Stimulated activated CD4-positive, alpha-beta T cell treated with anti-CD3 and anti-CD28 coated beads, Interleukin-1b, Interleukin-23, amount 100 ng/mL, for 1 hour (primary cell): Measurements from ENCODE around the gene KCNIP2.

Experiments
- DNase-seq, 2 donors: peaks; one replicate each; pipeline ENCODE4 v3.0.0-alpha.2; 2020; ENCODE audit warnings: low read depth in 2 of 2

Gene KCNIP2

DNA sequence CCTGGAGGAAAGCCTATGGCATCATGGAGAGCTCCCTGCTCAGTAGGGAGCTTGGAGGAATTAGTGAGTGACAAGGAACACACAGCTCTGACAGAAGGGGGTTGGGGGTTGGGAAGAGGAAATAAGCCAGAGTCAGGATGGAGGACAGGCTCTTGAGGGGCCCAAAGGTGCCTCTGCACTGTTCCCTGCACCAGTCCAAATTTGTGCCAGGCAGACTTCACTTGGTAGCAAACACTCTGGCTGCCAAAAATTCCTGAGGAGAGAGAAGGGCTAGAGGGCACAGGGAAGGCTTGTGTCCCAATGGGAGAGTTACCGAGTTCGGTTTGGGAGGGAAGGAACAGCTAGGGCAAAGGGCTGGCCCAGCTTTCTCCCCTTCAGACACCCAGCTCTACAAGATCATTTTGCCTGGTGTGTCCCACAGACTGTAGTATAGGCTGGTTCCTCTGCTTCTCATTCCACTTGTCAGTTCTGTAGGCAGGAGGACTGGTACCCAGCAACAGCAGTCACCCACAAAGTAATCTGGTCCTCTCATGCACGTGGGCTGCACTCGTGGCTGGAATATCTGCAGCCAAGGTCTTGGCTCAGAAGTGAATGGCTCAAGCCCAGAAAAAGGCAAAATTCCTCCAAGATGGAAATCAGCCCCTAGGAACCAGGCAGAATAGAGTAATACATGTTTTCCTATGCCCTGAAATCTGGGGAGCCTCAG is 8.0 kb upstream of the KCNIP2 start:
- DNase-seq, result no peak

DNA sequence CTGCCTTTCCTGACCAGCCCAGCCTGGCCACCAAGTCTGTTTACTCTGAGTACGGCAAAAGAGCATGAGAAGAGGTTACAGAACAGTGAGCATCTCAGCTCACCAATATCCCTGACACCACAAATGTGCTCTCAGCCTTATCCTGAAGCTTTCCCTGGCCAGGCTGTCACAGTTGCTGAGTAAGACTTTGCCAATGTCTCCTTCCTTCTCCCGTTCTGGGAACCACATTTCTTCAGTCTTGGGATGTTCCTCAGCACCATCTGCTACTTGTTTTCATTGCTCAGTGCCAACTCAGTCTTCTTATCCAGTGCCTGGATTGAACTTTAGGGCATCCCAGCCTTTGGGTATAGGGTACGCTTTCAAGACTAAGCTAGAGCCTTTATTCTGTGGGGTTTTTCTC is 7.1 kb upstream of the KCNIP2 start:
- no peak for DNase-seq

DNA sequence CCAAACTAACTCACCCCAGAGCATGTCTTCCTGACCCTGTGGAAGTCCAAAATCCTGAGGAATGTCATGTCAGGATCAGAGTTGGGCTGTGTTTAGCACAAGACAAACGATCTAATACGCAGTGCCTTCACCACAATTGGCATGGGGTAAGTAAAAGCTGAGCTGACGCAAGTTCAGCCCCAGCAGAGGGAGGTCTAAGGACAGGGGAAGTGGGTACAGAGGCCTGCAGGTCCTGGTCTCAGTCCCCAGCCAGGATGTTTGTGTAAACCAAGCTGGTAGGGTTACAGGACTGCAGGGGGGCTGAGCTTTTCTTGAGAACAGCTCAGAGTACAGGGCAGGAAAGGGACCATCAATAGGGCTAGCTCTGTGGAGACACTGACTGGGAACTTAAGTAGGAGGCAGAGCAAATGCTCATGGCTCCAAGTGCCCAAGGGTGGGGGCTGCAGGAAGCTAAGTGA is 5.3 kb upstream of the KCNIP2 start:
- no peak for DNase-seq

DNA sequence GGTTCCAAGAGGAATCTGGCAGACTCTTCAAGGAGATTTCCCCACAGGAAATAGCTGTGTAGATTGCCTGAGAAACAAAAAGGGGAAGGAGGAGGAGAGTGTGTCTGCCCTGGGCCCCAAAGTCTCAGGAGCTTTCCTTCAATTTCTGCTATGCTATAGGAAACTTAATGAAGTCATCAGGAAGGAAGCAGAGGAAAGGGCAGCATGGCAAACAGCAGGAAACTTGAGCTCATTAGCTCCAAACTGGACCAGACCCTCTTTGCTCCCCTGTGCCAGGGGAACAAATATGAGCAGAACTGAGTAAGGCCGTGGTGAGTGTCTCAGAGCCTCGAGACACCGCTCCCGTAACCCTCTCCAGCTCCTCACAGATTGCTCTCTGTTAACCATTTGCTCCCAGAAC is 4.8 kb upstream of the KCNIP2 start:
- DNase-seq, result no peak

DNA sequence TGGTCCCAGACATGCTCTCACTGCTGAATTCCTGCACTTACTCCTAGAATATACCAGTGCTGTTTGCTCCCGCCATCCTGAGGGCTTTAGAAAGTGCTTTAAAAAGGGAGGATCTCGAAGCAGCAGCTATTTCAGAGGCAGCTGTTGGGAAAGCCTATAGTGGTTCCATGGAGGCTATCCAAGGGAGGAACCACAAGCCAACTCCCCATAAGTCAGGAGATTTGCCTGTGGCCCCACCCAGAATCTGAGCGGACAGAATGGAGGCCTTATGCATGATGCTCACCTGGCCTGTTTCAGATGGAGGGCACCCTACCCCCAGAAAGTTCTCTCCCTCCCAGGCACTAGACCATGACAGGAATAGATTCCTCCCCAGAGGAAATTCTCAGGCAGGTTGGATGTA is 2.3 kb upstream of the KCNIP2 start:
- DNase-seq, result no peak

DNA sequence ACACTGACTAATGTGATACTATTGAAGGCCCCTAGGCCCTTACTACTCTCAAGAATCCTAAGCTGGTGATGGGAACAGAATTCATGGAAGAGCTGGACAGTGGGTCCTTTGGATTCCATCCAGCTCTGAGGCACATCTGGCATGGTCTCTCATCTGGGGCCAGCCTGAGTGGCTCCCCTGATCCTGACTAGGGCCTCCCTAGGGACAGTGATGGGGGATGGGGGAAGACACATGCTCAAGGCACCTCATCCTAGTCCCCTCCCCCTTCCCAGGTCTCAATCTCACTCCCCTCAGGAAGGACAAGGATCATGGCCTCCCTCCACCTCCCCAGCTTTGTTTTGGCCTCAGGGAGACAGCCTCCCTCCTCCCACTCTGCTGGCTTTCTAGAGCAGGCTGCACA is 1.8 kb downstream of the KCNIP2 start:
- DNase-seq, result no peak

DNA sequence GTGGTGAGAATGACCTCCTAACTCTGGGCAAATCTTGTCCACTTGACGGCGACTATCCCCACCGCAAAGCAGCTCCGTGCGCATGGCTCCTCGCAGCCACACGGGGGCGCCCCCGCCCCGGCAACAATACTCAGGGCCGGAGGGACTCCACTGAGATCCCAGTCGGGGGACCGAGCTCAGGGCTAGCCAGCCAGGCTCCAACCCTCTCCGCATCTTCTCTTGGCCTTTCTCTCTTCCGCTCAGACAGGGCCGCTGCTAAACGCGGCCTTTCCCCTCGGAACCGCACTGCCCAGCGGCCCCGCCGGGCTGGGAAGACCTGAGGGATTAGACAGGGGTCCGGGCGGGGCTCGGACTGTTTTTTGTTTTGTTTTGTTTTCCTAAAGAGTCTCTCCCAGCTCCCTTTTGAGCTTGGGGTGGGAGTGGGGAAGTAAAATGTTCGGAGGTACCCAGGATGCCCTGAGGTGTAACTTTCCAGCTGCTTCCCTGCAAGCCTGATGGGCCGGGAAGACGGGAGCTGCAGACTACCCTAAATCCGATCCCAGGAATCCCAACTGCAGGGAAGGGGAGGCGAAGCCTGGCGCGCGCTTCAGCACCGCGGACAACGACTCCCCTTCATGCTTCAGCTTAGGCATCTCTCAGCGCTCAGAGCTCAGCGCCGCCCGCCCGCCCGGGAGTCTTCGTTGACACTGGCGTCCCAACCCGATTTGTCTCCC is 2.7 kb downstream of the KCNIP2 start:
- peak; percentile 36 to 51 for DNase-seq

DNA sequence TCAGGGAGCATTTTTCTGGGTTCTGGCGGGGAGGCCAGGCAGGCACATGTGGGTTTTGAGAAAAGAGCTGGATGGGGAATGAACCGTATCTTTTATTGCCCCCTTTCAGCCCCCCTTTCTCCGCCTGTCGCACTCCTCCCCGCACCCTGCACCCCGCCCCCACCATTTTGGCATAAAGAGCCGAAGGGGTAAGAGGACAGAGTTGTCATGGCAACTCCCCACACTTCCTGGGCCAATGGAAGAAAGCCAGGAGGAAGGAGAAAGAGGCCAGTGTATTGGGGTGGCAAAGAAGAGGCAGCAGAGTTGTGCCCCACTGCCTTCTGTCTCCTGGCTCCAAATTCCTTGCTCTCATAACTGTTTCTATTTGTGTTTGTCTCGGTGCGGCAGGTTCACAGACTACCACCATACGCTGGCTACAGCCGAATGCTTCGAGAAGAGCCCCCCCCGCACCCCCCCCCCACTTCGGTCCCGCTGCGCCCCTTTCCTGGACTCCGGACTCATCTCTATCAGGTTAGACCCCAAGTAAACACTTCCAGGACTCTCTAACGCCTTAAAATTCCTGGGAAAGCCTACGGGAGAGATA is 3.4 kb downstream of the KCNIP2 start:
- no peak for DNase-seq

DNA sequence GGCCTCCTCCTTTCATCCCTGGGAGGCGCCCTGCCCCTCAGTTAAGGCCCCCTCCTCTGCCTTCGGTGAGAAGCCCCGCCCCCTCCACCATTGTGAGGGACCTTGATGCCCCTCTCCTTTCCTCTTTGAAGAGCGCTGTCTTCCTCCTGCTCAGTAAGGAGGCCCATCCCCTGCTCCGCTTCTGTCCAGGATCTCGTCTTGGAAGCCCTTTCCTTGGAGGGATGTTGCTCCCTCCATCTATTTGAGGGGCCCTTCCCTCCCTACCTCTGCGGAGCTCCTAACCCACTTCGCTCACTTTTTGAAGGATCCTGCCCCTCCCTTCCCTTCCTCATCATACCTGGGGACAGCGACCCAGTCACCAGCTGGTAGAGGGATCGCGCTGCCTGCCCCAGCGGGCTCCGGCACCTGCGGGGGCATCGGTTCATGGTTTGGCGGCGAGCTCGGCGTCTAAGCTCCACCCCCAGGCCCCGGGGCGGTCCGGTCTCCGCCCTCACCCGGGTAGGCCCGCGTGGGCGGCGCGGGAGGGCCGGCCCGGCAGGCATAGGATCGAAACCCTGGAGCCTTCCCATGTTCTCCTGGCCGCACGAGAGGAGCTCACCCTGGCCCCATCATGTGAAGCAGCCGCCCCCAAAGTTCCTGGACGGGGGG is 4.1 kb downstream of the KCNIP2 start:
- peak in 1 of 2 donors; percentile 36 for DNase-seq

DNA sequence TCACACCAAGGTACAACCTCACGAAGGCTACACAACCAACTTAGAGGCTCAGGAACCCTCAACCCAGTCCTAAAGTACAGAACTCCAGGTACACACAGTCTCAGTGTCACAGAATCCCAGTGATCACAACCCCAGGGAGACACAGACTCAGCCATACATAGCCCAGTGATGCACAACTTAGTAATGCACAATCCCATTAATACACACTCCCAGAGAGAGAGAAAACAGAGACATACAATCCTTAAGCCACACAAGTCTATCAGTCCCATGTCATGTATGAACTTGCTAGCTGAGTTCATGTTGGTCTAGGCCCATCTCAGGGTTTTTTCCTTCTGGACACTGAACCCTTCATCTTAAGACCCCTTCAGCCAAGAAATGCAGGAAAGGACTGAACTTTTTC is 4.6 kb downstream of the KCNIP2 start:
- no peak for DNase-seq

DNA sequence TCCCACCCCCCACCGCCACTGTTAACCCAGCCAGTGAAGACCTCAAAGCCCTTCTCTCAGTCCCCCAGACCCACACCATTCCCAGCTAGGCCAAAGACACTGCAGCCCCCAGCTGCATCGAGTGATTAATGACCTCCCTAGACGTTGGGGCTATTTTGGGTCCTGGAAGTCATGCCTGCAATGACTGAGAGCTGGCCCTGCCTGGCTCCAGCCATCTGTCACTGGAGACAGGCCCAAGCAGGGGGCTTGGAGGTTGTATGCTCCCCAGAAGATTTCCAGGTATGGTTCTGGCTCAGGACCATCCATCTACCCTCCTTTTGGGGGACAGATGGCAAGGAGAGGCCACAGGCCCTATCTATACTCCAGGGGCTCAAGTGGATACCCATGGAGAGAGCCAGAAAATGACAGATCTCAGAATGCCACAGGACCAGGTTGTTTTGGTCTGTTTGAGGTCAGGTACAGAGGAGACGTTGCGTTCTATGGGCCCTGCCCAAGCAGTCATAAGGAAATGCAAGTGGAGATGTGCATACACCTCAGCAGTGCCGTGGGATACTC is 5.1 kb downstream of the KCNIP2 start:
- no peak for DNase-seq

DNA sequence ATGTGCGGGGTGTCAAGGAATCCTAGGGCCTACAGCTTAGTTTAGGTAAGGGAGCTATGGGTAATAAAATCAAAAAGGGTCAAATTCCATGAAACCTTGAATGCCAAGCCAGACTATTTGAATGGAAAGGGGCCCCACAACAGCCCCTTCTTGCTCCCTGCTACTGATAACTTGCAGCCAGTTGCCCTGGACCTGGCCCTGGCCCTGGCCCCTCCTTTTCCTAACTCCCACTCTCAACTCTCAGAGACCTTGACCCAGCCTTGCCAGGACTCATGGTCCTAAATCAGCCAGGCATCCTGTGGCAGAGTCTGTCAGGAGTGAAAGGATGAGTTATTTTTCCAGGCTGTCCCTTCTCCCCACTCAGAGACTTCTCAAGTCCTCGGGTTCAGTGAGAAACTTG is 5.9 kb downstream of the KCNIP2 start:
- no peak for DNase-seq

DNA sequence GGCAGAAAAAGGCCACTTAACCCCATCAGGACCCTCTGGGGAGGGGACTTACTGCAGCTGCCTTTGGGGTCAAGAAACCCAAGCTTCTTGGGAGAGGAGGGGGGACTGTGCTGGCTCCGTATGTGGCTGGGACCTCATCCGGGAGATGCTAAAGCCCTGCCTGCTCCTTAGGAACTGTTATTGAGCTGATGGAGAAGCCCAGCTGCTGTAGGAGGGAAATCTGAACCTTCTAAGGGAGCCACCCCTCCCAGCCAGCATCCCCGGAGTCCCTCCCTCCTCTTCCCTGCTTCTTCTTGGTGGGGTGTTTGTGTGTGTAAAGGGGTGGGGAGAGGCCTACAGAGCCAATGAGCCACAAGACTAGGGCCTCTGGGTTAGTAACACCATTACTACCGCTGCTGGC is 8.2 kb downstream of the KCNIP2 start:
- no peak for DNase-seq

DNA sequence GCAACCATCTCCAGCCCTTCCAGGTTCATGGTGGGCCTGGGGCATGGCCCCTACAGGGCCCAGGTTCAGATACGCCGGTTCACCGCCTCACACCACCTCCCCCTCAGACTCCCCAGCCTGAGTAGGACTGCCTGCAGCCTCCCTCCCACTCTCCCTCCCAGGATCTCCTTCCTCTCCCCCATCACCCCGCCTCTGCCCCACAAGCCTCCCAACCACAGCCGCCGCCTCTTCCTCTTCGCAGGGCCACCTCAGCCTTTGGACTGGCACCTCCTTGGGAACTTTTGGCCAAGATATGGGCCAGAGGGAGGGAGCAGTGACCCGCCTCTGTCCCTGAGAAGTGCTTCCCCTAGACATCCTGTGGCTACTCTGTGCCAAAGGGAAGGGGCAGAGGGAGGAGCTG is 9.3 kb downstream of the KCNIP2 start:
- DNase-seq, result no peak

DNA sequence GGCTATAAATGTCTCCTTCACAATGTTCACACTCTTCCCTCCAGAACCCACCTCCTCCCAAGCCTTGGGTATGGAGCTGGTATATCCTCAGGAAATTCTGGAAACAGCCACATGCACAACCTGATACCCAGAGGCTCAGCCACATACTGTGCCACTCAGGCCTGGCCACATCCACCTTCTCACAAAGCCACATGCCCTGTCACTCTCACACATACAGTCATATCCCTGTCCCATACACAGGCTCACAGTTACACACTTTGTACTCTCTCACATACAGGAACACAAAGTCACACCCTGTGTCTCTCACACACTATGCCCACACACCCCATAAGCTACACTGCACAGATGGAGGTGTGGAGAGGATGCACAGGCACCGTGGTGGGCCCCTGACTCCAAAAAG is 10.1 kb downstream of the KCNIP2 start:
- DNase-seq, result no peak

DNA sequence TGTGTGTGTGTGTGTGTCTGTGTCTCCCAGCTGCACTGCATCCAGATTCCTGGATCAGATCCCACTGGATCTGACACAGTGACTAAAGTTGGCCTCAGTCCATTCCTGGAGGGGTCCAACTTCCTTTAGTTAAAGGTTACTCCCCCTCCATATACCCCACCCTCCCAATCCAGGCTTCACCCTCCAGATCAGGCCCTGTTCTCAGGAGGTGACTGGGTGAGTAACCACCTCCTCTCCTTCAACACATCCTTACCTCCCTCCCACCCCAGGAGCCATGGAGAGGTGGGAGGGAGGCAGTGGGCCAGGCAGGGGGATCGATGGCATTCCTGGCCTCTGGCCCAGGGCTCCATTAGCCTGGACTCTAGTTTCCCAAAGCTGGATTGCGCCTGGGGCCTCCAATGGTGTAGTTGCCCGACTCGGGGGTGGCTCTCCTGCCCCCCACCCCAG is 11.3 kb downstream of the KCNIP2 start:
- no peak for DNase-seq

DNA sequence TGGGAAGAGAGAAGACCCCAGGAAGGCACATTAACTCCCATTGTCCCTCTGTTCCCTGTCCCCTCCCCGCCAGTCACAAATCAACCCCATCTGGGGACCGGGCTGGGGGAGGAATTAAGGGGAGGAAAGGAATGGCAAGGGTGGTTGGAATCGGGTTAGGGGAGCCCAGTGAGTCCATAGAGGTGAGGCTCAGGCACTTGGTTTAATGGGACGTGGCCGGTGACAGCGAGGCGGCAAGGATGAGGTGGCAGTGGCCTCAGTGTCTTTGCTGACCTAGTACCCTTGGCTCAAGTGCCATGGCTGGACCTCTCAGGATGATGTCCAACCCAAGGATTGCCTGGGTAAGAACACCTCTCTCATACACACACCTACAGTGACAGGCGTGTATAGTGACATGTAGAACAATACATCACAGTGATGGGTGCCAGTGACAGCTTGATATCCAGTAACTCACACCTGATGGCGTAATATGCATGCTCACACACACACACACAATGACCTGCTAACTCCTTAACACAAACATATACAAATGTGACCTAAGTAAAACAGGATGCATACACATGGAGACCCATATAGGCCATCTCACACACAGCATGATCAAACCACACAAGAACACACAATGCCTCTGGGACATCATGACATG is 12.3 kb downstream of the KCNIP2 start:
- DNase-seq, result no peak

DNA sequence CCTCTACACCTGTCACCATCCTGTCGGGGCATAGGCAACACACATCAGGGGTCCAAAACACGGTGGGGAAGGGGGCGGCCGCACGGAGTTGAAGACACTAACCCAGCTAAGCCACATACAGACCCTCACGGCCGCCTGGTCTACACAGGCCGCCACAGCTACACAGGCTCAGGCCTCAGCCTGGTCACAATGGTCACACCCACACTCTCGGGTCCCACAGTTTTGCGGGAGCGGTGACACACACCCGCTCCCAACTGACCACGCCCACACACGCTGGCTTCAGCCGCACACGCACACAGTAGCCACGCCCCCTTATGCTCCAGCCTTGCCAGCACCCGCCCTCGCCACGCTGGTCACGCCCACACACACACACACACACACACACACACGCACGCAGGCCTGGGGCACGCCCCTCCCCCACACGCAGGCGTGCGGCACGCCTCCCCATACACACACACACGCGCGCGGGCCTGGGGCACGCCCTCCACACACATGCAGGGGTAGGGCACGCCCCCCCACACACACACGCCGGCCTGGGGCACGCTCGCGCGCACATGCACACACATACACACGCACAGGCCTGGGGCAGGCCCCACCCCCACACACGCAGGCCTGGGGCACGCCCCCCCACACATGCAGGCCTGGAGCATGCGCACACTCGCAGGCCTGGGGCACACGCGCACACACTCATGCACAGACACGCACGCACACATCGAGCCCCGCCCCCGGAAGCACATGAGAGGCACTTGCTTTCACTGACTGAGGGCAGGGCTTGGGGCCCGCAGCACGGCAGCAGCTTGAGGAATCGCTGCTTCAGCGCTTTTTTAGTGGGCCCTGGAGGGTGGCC is 13.1 kb downstream of the KCNIP2 start:
- DNase-seq, result peak; percentile 80 to 89

DNA sequence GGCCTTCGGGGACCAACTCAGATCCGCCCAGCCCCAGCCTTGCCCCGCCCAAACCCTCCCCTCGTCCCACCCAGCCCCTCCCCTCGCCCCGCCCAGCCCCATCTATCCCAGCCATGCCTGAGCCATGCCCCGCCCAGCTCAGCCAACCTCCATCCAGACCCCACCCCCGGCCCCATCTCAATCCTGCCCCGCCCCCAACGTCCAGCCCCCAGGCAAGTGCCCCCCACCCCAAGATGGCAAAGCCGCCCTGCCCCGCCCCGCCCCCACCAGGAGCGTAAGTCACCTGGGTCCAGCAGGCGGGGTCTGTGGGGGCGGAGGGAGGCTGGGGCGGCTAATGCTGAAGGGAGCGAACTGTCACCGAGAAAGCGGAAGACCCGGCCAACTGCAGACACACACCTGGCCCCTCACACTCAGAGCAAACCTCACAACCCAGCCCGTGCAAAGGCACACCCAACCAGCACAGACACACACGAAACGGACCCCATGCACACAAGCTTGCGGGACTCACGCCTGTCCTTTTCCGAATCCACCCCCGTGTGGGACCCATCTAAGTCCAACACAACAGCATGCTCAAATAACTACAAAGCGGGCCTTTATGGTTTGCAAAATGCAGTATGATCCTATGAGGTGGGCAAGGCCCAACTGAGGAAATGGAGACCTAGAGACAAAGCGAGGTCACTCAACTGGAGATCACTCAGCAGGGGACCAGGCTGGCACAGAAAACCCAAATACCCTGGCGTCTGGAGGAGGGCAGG is 13.9 kb downstream of the KCNIP2 start:
- DNase-seq, result peak in 1 of 2 donors; percentile 42
